ENCODE measurements around the gene ANKS1A.
"Not testable (repeated sequence)": the region's sequence is repeated elsewhere in the genome, so short reads cannot be mapped to it uniquely, and the experiment has no call there.

ANKS1A gene

GRCh38 chr6:34924831-34925625, 36.0 kb downstream of the ANKS1A start:
- no peak for DNase-seq

GRCh38 chr6:34926655-34927054, 37.6 kb downstream of the ANKS1A start:
- peak; percentile 76 for DNase-seq

GRCh38 chr6:34928220-34928619, 39.2 kb downstream of the ANKS1A start:
- no peak for DNase-seq

DNA sequence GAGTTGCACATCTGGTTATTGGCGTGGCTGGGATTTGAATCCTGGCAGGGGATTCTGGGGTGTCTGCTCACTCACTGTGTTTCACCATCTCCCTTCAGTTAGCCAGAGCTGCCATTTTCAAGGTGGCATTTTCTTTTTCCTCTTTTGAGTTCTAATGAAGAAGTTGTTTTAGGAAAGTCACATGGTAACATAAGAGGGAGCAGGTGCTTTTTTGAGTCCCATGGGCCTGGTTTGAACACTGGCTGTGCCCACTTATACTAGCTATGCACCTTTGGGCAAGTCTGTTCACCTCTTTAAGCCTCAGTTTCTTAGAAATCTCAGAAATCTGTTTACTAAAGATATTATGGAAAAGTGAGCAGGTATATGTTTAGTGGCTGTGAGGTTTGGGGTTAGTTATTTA, 39.6 kb downstream of the ANKS1A start:
- no peak for DNase-seq

GRCh38 chr6:34929241-34929978, 40.4 kb downstream of the ANKS1A start:
- DNase-seq, result no peak

GRCh38 chr6:34930221-34930620, 41.2 kb downstream of the ANKS1A start:
- DNase-seq, result no peak

DNA sequence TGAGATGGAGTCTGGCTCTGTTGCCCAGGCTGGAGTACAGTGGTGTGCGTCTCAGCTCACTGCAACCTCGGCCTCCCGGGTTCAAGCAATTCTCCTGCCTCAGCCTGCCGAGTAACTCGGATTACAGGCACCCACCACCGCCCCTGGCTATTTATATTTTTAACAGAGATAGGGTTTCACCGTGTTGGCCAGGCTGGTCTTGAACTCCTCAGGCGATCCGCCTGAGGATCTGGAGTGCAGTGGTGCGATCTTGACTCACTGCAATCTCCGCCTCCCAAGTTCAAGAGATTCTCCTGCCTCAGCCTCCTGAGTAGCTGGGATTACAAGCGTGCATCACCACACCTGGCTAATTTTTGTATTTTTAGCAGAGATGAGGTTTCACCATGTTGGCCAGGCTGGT, 43.1 kb downstream of the ANKS1A start:
- not testable (repeated sequence) for DNase-seq

- peak; percentile 71 for DNase-seq
Observed at GRCh38 chr6:34934516-34934915, 45.5 kb downstream of the ANKS1A start.

- no peak for DNase-seq
Observed at GRCh38 chr6:34938268-34938667, 49.2 kb downstream of the ANKS1A start.

- no peak for DNase-seq
Observed at GRCh38 chr6:34940030-34940434, 51.0 kb downstream of the ANKS1A start.

GRCh38 chr6:34941421-34941820, 52.4 kb downstream of the ANKS1A start:
- no peak for DNase-seq

GRCh38 chr6:34945317-34945716, 56.3 kb downstream of the ANKS1A start:
- DNase-seq, result no peak

DNA sequence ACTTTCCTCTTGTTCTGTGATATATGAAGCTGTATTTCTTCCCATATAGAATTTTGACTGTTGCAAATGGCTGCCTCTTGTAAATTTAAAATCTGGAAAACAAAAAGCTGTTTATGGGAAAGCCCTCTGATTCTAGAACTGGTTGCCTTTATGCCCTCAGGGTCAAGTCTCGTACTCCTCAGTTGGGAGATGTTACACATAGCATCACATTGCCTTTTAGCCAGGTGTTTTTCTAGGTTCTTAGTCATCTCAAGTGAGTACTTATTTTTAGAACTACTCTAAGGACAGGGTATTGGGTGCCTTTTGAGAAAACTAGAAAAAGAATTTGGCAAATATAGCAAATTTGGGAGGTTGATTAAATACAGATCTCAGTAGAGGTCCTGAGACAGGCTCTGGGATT, 58.5 kb downstream of the ANKS1A start:
- no peak for DNase-seq

DNA sequence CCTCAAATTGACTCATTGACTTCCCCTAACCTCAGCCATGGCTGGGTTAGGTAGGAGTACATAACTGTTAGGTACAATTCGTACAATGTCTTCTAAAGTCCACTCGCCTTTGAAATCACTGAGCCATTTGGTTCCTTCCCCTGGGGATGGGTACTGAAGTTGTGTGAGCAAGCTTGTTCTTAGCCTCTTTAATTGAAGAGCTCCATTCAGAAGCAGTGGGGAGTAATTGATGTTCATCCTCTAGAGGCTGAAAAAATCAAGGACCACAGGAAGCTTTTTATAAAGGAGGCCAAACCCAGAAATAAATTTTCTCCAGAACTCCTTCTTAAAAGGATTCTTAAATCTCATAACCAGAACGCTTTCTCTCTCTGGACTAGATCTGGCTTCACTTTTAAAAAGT, 60.6 kb downstream of the ANKS1A start:
- DNase-seq, result no peak

DNA sequence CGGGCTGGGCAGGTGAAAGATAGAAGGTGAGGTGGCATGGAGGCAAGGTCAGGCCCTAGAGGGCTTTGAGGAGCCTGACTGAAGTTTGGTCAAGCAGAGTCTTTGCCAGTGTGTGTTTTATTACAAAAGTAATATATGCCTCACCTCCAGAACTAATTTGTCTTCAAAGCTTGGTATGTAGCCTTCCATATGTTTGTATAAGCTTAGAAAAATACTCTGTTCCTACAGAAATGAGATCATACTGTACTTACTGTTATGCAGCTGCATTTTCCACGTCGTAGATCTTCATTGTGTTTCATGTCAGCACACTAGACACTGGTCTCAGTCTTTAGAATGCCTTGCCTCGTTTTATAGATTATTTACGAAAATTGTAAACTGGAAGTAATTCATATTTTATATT, 61.8 kb downstream of the ANKS1A start:
- DNase-seq, result no peak

DNA sequence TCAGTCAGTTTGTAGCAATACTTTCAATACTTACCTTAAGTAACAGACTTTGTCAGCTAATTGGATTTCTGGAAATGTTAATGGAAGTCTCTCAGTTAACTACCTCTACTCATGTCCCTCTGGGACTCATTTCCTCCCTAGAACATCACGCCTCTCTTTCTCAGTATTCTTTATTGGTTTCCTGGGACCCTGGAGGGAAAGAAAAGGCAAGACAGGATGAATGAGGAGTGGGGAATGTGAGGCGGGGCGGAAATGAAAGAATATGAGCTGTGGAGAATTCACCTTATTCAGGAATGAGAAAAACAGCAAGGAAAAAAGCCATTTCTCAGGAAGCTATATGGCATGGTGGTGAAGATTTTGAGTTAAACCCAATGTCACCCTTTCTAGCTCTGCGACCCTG, 62.7 kb downstream of the ANKS1A start:
- no peak for DNase-seq

- peak; percentile 38 for DNase-seq
Observed at GRCh38 chr6:34953061-34954025, 64.3 kb downstream of the ANKS1A start.

DNA sequence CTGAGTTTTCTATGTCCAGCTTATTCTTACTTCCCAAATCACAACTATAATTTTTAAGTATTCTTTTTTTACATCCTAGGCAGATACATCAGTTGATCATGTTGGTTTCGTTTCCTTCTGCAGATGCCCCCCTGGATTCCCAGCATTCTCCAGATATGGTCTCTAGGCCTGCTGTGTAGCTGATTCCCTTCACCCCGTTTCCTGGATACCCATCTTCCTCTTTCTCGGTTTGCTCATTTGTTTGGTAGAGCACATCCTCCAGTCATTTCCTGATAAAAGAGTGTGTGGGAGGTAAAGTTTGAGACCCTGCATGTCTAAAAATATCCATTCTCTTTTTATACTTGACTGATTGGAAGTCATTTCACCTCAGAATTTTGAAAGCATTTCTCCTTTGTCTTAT, 66.4 kb downstream of the ANKS1A start:
- no peak for DNase-seq

DNA sequence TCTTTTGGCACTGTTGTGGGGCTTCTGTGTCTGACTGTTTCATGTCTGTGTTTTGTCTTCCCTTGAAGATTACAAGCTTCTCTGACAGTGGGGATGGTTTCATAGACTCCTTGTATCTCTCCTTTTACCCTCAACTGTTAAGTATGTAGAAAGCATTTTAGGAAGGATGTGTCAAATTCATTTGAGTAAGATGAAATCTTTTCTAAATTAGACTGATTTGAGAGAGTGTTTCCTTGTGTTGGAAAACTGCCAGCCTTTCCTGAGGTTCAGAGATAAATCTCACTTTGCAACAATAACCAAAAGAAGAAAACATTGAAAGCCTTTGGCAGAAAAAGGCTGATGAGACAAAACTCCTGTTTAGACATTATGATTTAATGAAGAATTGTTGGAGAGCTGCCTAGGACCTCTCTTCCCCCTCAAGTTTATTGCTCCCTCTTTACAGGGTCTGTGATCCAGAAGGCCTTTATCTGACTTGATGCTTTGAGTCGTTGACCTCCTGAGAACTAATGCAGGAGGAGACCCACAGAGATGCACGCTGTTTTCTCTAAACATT, 68.3 kb downstream of the ANKS1A start:
- DNase-seq, result no peak

DNA sequence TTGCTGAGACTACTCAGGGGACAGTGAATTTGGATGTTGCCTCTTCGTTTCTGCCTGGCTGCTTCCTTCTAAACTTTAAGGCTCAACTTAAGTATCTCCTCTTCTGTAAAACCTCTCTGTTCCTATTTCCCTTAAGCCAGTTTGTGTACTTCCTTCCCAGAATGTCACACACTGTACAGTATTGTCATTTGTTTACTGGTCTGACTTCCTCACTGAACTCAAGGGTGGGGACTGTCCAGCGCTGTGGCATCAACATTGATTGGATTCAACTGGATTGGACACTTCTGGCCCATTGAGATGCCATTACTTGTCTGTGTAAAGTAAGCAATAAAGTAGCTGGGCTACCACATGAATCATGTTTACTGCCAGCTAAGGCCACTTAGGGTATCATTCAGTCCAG, 69.7 kb downstream of the ANKS1A start:
- no peak for DNase-seq

- no peak for DNase-seq
Observed at GRCh38 chr6:34959224-34959623, 70.2 kb downstream of the ANKS1A start.

GRCh38 chr6:34961082-34961481, 72.0 kb downstream of the ANKS1A start:
- no peak for DNase-seq

GRCh38 chr6:34961574-34961973, 72.5 kb downstream of the ANKS1A start:
- DNase-seq, result no peak

Data from fibroblast of skin of right biceps (primary cell).